A204.1 (cell line): ENCODE results near the gene SDK1.
"Not testable (repeated sequence)": the region's sequence is repeated elsewhere in the genome, so short reads cannot be mapped to it uniquely, and the experiment has no call there.

Experiments
- FAIRE-seq: peaks from 2 replicates; lab custom pipeline; 2012; peaks lifted over from hg19 to GRCh38; lab: Jason Lieb, UNC

The SDK1 gene

GRCh38 chr7:3527496-3528124, 226.6 kb downstream of the SDK1 start:
- no peak for FAIRE-seq

DNA sequence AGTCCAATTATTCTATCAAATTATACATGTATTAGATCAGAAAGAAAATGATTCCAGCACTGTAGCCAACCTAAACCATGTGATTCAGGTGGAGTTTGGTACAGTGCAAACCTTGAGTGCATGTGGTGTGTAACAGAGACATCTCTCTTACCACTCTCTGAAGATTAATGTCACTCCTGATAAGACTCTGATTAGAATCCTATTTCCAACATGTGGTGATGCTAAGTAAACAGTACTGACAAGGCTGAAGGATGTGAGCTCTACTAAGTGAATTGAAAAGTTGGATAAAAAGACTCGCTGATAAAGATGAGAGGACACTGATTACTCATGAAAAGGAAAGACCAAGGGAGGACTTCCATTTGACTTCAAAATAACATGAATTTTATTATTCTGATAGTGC, 232.0 kb downstream of the SDK1 start:
- no peak for FAIRE-seq

DNA sequence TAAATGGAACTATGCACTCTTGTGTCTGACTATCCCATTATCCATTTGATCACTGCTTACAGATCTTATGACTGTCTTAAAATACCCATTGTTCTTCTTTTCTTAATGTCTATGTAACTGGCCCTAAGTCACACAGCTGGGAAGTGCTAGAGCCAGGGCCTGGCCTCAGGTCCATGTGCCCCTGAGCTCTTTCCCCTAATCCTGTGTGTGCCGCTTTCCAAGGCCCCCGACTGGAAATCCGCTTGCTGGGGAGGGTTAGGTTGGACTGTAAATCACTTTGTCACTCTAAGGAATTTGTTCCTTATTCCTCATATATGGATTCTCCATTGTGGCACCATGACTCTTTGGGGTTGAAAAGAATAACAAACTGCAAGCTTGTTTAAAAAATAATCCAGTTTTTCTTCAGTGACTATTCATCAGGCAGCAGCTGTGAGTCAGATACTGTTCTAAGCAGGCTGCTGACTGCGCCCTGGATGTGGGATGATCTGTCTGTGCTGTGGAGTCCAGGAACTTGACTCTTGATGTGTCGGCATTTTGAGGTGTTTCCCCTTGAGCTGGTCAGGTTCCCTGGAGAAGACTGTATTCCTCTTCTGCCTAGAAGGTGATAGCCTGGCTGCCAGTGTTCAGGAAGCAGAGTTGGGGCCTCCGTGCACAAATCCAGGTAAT, 236.3 kb downstream of the SDK1 start:
- no peak for FAIRE-seq

DNA sequence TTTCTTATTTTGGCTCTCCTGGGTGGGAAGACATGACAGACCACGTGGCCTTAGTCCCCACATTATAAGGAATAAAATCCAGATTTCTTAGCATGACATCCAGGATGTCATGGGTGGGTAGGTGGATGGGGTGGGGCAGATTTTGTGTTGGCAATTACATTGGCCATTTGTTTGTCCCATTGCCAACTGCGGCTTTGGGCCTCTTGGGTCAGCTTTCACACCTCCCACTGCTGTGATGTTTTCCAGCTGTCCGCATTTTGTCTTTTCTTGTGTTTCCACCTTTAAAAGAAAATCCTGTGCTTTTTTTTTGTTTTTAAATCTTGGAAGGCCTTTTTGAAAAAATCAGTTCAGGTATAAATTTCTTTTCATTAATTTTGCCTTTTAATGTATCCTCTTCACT, 237.0 kb downstream of the SDK1 start:
- no peak for FAIRE-seq

GRCh38 chr7:3540456-3541220, 239.6 kb downstream of the SDK1 start:
- no peak for FAIRE-seq

- FAIRE-seq = no peak
Measured at GRCh38 chr7:3544202-3544601, 243.2 kb downstream of the SDK1 start.

DNA sequence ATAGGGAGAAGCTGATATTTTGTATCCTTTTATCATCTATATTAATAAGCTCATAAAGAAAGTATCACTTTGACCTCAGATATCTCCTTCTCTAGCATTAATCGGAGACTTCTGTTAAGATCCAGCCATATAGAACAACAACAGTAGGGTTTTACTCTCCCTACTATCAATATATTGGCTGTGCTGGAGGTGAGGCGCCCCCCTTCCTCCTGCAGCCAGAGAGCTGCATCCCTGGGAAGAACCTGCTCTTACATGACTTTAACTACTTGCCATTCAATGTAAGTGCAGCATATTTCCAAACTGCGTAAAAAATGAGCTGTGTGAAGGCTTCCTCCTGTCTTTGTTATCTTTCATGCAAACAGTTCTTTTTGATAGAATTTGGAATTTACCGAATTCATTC, 247.8 kb downstream of the SDK1 start:
- FAIRE-seq = no peak

DNA sequence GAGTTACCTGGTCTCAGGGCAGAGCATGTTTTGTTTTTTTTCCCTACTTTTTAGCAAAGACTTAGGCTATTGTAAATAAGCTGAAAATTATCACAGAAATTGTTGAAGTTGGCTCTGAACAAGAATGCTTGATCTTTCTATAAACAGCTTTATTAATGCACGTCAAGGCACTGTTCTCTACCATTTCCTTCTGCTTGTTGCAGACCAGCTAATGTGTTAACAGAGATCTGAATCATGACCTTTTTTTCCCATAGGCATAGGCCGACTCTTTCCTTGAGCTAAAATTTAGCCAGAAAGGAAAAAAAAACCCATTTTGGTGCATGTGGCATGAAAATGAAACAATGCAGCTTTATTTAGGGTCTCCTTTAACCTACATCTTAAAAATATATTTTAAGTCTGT, 248.5 kb downstream of the SDK1 start:
- FAIRE-seq = no peak

GRCh38 chr7:3551536-3551935, 250.5 kb downstream of the SDK1 start:
- no peak for FAIRE-seq

DNA sequence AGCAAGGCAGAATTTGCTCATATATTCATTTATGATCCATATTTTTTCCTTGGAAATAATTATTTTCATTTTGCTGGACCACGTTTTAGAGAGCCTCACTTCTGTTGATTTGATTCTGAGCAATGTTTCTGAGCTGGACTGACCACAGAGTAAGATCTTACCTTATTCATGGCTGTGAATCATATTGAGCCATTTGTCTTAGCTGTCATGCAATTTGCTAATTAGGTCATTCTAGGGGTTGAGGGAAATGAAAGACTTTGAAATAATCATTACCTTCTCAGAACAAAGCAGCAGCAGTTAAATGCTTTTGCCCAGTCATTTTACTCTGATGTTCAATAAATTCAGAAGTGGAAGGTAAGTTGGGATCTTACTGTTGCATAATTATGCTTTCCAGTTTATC, 251.4 kb downstream of the SDK1 start:
- FAIRE-seq = no peak

DNA sequence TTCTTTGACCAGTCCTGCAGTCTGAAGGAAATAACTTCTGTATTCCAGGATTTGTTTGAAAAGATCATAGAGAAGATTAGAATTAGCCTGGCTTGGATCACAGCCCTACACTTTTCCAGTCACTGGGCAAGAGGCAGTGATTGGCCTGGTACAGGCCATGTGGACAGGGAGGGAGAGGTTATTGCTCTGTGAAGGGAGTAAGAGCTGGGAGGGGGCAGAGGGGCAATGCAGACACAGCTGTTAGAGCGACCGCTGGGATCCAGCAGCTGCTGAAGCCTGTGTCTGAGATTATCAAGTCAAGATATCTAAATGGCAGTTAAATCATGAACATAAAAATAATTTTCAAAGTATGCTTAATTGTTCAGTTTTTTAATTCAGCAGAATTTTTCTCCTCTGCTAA, 257.3 kb downstream of the SDK1 start:
- FAIRE-seq = no peak

- no peak for FAIRE-seq
Measured at GRCh38 chr7:3559278-3559677, 258.2 kb downstream of the SDK1 start.

DNA sequence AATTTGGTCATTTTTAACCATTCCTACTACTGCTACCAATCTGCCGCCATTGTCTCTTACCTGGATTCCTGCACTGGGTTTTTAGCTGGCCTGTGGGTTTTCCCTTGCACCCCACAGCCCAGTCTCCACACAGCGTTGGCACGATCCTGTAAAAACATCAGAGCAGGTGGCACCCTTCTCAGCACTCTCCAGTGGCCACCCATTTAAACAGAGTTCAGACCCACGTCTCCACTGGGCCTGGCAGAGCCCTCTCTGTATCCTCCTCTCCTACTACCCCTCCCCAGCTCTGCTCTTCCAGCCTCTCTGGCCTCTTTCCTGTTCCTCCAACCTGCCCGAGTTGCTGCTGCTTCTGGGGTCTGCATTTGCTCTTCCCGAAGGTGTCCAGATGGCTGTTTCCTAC, 259.4 kb downstream of the SDK1 start:
- FAIRE-seq = no peak

- FAIRE-seq = no peak
Measured at GRCh38 chr7:3561932-3562331, 260.9 kb downstream of the SDK1 start.

DNA sequence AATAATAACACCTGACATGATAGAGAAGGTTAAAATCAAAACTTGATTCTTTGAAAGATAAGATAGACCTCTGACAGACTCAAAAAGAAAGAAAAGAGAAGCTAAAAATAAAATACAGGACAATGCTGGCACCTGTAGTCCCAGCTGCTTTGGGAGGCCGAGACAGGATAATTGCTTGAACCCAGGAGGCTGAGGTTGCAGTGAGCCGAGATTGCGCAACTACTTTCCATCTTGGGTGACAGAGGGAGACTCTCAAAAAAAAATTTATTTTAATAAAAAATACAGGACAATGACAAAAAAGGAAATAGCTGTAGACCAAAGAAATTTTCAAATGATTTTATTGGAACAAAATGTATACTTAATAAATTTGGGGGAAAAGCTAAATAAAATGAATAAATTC, 263.2 kb downstream of the SDK1 start:
- FAIRE-seq = no peak

DNA sequence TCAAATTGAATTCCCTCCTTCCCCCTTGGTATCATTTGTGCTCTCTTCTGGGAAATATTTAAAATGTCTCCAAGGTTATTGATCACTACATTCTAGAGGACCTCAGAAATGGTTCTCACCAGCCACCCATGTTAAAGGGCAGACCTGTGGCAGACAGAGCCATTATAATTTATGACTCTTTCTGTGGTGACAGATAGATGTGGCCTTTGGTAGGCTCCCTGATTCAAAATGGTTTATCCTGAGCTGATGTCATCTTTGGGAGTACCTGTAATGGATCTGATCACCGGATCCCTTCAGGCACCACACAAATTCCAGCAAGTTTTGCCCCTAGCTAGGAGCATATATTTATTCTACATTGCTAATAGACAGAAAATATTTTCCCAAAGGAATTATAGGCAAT, 267.5 kb downstream of the SDK1 start:
- no peak for FAIRE-seq

- FAIRE-seq = no peak
Measured at GRCh38 chr7:3569643-3570042, 268.6 kb downstream of the SDK1 start.

DNA sequence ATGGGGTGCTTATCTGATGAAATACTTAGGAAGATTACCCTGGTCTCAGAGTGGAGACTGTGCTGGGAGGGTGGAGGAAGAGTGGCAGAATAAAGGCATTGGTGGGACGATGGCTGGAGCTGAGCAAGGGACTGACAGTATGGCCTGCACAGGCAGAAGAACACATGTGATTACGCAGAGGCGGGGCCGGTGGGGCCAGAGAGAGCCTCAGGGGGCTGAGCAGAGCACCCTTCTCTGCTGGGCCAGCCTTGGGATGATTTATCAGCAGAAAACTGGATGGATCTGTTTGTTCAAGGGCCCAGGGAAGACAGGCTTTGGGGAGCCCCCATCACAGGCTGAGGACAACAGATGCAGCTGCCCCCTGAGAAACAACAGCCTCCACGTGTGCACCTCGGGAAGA, 272.1 kb downstream of the SDK1 start:
- FAIRE-seq = no peak

GRCh38 chr7:3574386-3574785, 273.3 kb downstream of the SDK1 start:
- FAIRE-seq = no peak

GRCh38 chr7:3575753-3576531, 274.9 kb downstream of the SDK1 start:
- FAIRE-seq = no peak

DNA sequence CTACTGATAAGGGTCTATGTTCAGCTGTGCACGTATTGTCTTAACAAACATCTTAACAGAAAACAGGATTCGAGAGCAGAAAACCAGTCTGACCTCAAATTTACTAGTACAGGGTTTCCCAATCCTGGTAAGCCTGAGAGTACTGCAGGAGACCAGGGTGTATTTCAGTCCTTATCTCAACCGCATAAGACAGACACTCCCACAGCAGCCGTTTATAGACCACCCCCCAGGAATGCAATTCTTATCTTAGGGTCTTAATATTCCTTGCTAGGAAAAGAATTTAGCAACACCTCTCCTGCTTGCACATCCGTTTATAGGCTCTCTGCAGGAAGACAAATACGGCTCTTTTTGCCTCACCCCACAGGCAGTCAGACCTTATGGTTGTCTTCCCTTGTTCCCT, 277.3 kb downstream of the SDK1 start:
- no peak for FAIRE-seq

DNA sequence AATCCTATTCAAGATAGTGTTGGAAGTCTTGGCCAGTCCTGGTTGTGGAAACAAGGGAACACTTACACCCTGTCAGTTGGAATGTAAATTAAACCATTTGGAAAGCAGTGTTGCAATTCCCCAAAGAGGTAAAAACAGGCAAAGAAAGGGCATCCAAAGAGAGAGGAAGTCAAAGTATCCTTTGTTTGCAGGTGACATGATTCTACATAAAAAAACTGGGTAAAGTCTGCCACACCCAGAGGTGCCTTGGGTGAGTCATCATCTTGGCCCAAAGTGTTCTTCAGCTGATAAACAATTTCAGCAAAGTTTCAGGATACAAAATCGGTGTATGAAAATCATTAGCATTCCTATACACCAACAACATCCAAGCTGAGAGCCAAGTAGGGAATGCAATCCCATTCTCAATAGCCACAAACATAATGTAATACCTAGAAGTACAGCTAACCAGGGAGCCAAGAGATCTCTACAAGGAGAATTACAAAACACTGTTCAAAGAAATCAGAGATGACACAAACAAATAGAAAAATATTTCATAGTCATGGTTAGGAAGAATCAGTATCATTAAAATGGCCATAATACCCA, 278.7 kb downstream of the SDK1 start:
- no peak for FAIRE-seq

GRCh38 chr7:3582145-3582544, 281.1 kb downstream of the SDK1 start:
- not testable (repeated sequence) for FAIRE-seq
